NT2/D1 (cell line): ENCODE results near the gene KCNQ1.

Experiments used
- DNase-seq: peaks from one replicate; pipeline ENCODE4 v3.0.0-alpha.2; 2011; ENCODE audit warnings: low read depth, low spot score
- H3K27me3 ChIP-seq: 2 replicates; pipeline ENCODE4 v1.6.0; 2011; ENCODE audit warnings: mild to moderate bottlenecking; ENCODE audit not compliant: insufficient read length, insufficient read depth
- H3K36me3 ChIP-seq: 2 replicates; pipeline ENCODE4 v1.6.1; 2011; ENCODE audit warnings: mild to moderate bottlenecking, low read length, mixed read lengths; ENCODE audit not compliant: insufficient read depth, insufficient read length
- H3K4me1 ChIP-seq: 2 replicates; pipeline ENCODE4 v1.5.1; 2011; ENCODE audit not compliant: insufficient read depth, insufficient read length
- H3K4me3 ChIP-seq: 2 replicates; pipeline ENCODE4 v1.5.1; 2011; ENCODE audit warnings: low read depth; ENCODE audit not compliant: insufficient read length
- H3K9ac ChIP-seq: 2 replicates; pipeline ENCODE4 v1.6.0; 2011; ENCODE audit warnings: low read depth; ENCODE audit not compliant: insufficient read length
- H3K9me3 ChIP-seq: 2 replicates; pipeline ENCODE4 v1.5.1; 2011; ENCODE audit warnings: mild to moderate bottlenecking, low read length; ENCODE audit not compliant: insufficient read depth
- SUZ12 ChIP-seq: IDR thresholded peaks from 2 replicates; pipeline ENCODE4 v1.6.1; 2011; ENCODE audit not compliant: insufficient read length, insufficient read depth; ENCODE audit errors: extremely low read depth
- YY1 ChIP-seq: IDR thresholded peaks from 2 replicates; pipeline ENCODE4 v1.6.1; 2011; ENCODE audit not compliant: insufficient read length, insufficient read depth
- ZNF274 ChIP-seq: IDR thresholded peaks from 2 replicates; pipeline ENCODE4 v1.6.1; 2011; ENCODE audit warnings: mild to moderate bottlenecking, low read depth, low read length

KCNQ1 gene

DNA sequence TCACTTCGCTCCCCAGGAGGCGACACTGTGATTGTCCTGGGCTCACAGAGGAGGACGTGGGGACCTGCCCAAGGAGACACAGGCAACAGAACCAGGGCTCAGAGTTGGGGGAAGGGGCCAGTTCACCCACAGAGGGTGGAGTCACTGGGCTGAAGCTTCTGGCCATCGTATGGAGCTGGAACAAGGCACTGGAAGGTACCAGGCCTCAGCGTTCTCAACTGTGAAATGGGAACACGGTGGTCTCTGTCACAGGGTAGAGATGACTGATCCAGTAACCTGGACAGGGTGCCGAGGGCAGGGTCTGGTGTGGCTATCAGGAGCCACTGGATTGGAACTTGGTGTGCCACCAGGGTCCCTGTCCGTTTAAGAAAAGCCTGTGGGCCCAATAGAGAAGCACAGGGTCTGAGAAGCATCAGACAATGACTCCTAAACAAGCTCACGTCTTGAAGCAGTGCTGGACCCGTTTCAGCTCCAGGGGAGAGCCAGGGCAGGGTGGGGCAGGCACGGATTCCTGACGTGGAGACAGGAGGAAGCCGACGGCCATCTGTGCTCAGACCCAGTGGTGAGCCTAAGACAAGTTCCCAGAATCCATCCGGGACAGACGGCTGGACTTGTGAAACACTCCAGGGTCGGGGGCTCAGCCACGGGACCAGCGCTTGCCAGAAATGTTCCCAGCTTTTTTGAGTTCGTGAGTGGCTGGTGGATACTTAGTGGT lies 280.0 kb downstream of the KCNQ1 start:
- no peak for DNase-seq
- peaks cover 41% of the 10 kb centered on the region for H3K4me1 ChIP-seq
- peaks cover 87% of the 10 kb centered on the region for H3K27me3 ChIP-seq
- no peaks in the 10 kb centered on the region for H3K36me3 ChIP-seq
- peaks cover 26% of the 10 kb centered on the region; the same call in 1 of the 2 replicates for H3K9me3 ChIP-seq
- no peak overlapping the region for H3K9ac ChIP-seq
- H3K4me3 ChIP-seq, result no peak overlapping the region
- TF ChIP-seq SUZ12, result no peak

DNA sequence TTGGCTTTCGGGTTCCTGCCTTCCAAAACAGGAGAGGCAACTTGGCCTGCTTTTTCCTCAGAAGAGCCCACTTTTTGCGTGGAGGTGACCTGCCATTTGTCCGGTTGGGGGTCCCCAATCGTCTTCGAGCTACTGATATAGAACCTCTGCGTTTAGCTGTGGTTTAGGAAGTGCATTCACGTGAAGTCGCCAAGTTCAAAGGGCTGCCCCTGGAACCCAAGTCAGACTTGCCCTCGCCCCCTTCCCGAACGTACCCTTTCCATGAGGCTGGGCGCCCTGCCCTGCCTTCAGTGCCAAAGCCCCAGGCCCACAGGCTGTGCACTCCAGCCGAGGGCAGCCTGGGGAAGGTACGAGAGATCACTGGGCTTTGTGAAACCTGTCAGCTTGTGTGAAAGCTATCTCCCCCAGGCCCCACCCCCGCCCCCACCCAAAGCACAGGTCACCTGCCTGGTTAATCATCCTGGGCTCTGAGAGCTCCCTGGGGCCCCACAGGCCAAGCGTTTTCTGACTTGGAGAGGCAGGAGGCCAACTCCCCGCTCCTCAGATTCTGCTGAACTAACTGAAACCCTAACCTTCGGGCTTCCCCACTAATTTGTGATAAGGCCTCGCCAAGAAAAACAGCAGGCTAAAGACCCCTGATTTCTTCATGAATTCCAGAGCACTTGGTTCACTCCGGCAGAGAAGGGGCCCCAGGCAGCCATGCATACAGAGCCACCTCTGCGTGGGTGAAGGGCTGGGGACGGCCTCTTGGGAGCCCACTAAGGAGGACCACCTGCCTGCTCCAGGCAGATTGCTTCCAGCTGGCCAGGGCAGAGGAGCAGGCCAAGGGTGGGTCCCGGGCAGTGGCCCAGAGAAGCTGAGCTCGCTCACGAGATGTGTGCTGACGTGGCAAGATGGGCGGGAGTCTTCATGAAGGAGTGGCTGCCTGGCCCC lies 280.8 kb downstream of the KCNQ1 start:
- no peak overlapping the region for H3K9ac ChIP-seq
- DNase-seq, result no peak
- peaks cover 80% of the 10 kb centered on the region for H3K27me3 ChIP-seq
- peaks cover 33% of the 10 kb centered on the region for H3K4me1 ChIP-seq
- H3K9me3 ChIP-seq, result peaks cover 26% of the 10 kb centered on the region; the same call in 1 of the 2 replicates
- TF ChIP-seq YY1 (no peak), SUZ12 (no peak), ZNF274 (no peak)
- no peaks in the 10 kb centered on the region for H3K36me3 ChIP-seq
- H3K4me3 ChIP-seq, result no peak overlapping the region

GRCh38 chr11:2726964-2727363 lies 282.2 kb downstream of the KCNQ1 start:
- Histone ChIP-seq H3K27me3 (peaks cover 83% of the 10 kb centered on the region), H3K9me3 (peaks cover 26% of the 10 kb centered on the region; the same call in 1 of the 2 replicates), H3K4me3 (no peak overlapping the region), H3K4me1 (peaks cover 29% of the 10 kb centered on the region), H3K9ac (no peak overlapping the region), H3K36me3 (no peaks in the 10 kb centered on the region)
- DNase-seq, result no peak
- no peak for TF ChIP-seq ZNF274
- TF ChIP-seq YY1, result no peak
- TF ChIP-seq SUZ12, result no peak

DNA sequence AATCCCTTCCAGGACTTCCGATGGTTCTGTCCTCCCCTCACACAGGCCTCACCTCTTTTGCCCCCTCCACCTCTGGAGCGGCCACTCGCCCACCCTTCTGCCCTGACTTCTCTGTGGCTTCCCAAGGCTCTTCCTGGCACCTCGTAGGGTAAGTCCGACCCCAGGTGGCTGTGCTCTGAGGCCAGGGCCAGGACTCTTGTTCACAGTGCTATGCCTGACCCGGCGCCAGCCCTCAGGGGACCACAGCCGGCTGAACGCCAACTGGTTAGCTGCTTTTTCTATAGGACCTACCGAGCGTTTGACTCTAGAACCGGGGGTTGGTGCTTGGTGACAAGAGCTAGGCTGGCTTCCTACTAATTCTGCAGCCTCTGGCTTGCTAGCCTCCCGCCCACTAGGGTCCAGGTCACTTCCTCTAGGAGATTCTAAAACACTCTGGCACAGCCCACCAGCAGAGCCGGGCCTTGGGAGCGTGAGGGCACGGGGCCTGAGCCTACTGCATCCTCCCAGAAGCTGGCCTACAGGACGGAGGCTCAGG lies 283.4 kb downstream of the KCNQ1 start:
- TF ChIP-seq ZNF274 (no peak), YY1 (no peak), SUZ12 (no peak)
- H3K9ac ChIP-seq, result no peak overlapping the region
- peaks cover 26% of the 10 kb centered on the region; the same call in 1 of the 2 replicates for H3K9me3 ChIP-seq
- H3K27me3 ChIP-seq, result peaks cover 74% of the 10 kb centered on the region
- DNase-seq, result no peak
- no peak overlapping the region for H3K4me3 ChIP-seq
- H3K4me1 ChIP-seq, result peaks cover 28% of the 10 kb centered on the region
- H3K36me3 ChIP-seq, result no peaks in the 10 kb centered on the region

DNA sequence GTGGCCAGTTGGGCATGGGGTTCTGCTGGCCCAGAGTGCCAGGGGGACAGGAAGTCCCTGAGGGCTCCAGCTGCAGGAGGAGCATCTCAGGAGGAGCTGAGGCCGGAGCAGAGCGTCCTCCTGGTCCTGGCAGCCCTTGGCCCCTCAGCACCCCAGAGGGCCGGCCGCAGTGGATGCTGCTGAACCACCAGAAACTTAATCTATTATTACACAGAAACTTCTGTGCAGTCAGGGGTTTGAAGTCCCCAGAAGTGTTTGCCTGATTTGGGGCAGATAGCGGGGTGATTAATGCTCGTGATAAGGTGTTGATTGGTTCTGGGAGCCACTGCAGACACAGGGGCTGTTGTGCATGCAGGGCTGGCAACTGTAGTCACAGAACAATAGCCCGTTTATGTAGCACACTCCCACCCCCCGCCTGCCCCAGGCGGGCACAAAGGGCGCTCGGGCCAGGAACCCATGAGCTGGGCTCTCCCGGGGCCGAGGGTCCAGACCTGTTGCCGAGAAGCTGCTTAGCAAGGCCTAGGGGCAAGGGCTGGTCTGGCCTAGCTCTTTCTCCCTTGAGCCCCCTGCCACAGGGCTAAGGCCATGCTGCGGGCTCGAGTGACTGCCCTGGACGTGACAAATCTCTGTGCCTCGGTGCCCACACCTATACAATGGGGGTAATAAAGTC lies 284.0 kb downstream of the KCNQ1 start:
- TF ChIP-seq ZNF274 (no peak), SUZ12 (no peak), YY1 (no peak)
- peaks cover 25% of the 10 kb centered on the region for H3K4me1 ChIP-seq
- H3K9me3 ChIP-seq, result peaks cover 26% of the 10 kb centered on the region; the same call in 1 of the 2 replicates
- peaks cover 68% of the 10 kb centered on the region for H3K27me3 ChIP-seq
- H3K9ac ChIP-seq, result no peak overlapping the region
- no peaks in the 10 kb centered on the region for H3K36me3 ChIP-seq
- DNase-seq, result no peak
- no peak overlapping the region for H3K4me3 ChIP-seq

GRCh38 chr11:2729841-2730240 lies 285.0 kb downstream of the KCNQ1 start:
- no peak for DNase-seq
- TF ChIP-seq ZNF274 (no peak), YY1 (no peak), SUZ12 (no peak)
- Histone ChIP-seq H3K9ac (no peak overlapping the region), H3K27me3 (peaks cover 58% of the 10 kb centered on the region), H3K4me3 (no peak overlapping the region), H3K36me3 (no peaks in the 10 kb centered on the region), H3K9me3 (peaks cover 26% of the 10 kb centered on the region; the same call in 1 of the 2 replicates), H3K4me1 (peaks cover 23% of the 10 kb centered on the region)
